WTC11 (cell line): Measurements from ENCODE around the gene LILRA6.

Experiments
- AFF4 ChIP-seq: sonication (generic); formaldehyde crosslinking; IDR thresholded peaks from 2 replicates; pipeline ENCODE4 v1.8.1; 2023; ENCODE audit warnings: mild to moderate bottlenecking, missing genetic modification reagents, borderline replicate concordance
- ATF6 ChIP-seq: sonication (generic); formaldehyde crosslinking; IDR thresholded peaks from 2 replicates; pipeline ENCODE4 v1.8.1; 2023; ENCODE audit warnings: mild to moderate bottlenecking, missing genetic modification reagents
- CTCF ChIP-seq: fragments of 200-600 bp; IDR thresholded peaks from 2 replicates; pipeline ENCODE4 v1.8.0; 2022; ENCODE audit warnings: antibody characterized with exemption
- E2F1 ChIP-seq: sonication (generic); formaldehyde crosslinking; IDR thresholded peaks from 2 replicates; pipeline ENCODE4 v1.8.0; 2022; ENCODE audit warnings: mild to moderate bottlenecking, missing genetic modification reagents
- IRF2 ChIP-seq: sonication (generic); formaldehyde crosslinking; IDR thresholded peaks from 2 replicates; pipeline ENCODE4 v1.8.0; 2022; ENCODE audit warnings: low read depth, missing genetic modification reagents, borderline replicate concordance
- JUN ChIP-seq: sonication (generic); formaldehyde crosslinking; IDR thresholded peaks from 2 replicates; pipeline ENCODE4 v1.8.0; 2023; ENCODE audit warnings: mild to moderate bottlenecking, missing genetic modification reagents
- MAX ChIP-seq: sonication (generic); formaldehyde crosslinking; IDR thresholded peaks from 2 replicates; pipeline ENCODE4 v1.8.0; 2022; ENCODE audit warnings: mild to moderate bottlenecking, missing genetic modification reagents
- MXD4 ChIP-seq: fragments of 250-450 bp; sonication (Bioruptor Pico); IDR thresholded peaks from 2 replicates; pipeline ENCODE4 v1.8.0; 2021; ENCODE audit warnings: mild to moderate bottlenecking, moderate library complexity, borderline replicate concordance
- NFE2L1 ChIP-seq: sonication (generic); formaldehyde crosslinking; IDR thresholded peaks from 2 replicates; pipeline ENCODE4 v1.8.1; 2023; ENCODE audit warnings: missing genetic modification reagents
- NFYB ChIP-seq: sonication (generic); formaldehyde crosslinking; conservative IDR thresholded peaks from 2 replicates; pipeline ENCODE4 v1.8.0; 2022; ENCODE audit warnings: low read depth, missing genetic modification reagents
- NR1H2 ChIP-seq: sonication (generic); formaldehyde crosslinking; IDR thresholded peaks from 2 replicates; pipeline ENCODE4 v1.9.0; 2021; ENCODE audit warnings: mild to moderate bottlenecking, moderate library complexity, missing genetic modification reagents
- USF1 ChIP-seq: sonication (generic); formaldehyde crosslinking; IDR thresholded peaks from 2 replicates; pipeline ENCODE4 v1.8.0; 2022; ENCODE audit warnings: mild to moderate bottlenecking, missing genetic modification reagents
- USF2 ChIP-seq: sonication (generic); formaldehyde crosslinking; IDR thresholded peaks from 2 replicates; pipeline ENCODE4 v1.8.1; 2023; ENCODE audit warnings: mild to moderate bottlenecking, missing genetic modification reagents, moderate library complexity
- ZSCAN18 ChIP-seq: fragments of 250-450 bp; sonication (Bioruptor Pico); IDR thresholded peaks from 2 replicates; pipeline ENCODE4 v2.1.2; 2022; ENCODE audit warnings: mild to moderate bottlenecking, moderate library complexity

GRCh38 chr19:54273821-54274220 is 31.2 kb upstream of the LILRA6 start:
- TF ChIP-seq ZSCAN18 (CRISPR knock-in tag) (no peak), NFE2L1 (CRISPR knock-in tag) (no peak), CTCF (no peak), USF1 (CRISPR knock-in tag) (no peak), IRF2 (no peak), NFYB (CRISPR knock-in tag) (no peak), ATF6 (CRISPR knock-in tag) (no peak), MAX (no peak), USF2 (no peak), NR1H2 (no peak), MXD4 (no peak), JUN (CRISPR knock-in tag) (no peak), E2F1 (CRISPR knock-in tag) (no peak), AFF4 (CRISPR knock-in tag) (no peak)
